Adrenal gland (tissue), 5 donors: ENCODE measurements around the gene LDLR.
"Not testable (repeated sequence)": the region's sequence is repeated elsewhere in the genome, so short reads cannot be mapped to it uniquely, and the experiment has no call there.

Source experiments
- POLR2A ChIP-seq, 2 donors: fragments of 450-650 bp; IDR thresholded peaks; one replicate each; pipeline ENCODE4 v1.6.1; 2017; ENCODE audit warnings: antibody characterized with exemption in 2 of 2, mild to moderate bottlenecking in 2 of 2, moderate library complexity in 1 of 2
- TF ChIP-seq, protein P1 (sequence below), 6 experiments: fragments of 450-650 bp in 4 of 6; fragments of 200-600 bp in 2 of 6; sonication (generic) in 1 of 6; IDR thresholded peaks; 1 replicate in 5 of 6; 2 replicates in 1 of 6; pipeline versions ENCODE4 v1.5.1 to v1.8.0; 2016 to 2021; ENCODE audit warnings: antibody characterized with exemption in 6 of 6, mild to moderate bottlenecking in 2 of 6, moderate library complexity in 1 of 6
- donor health status: DM: no; HTN: no; CAD: no.

GRCh38 chr19:11121963-11122362 lies 32.7 kb downstream of the LDLR start:
- TF ChIP-seq, protein P1, sequence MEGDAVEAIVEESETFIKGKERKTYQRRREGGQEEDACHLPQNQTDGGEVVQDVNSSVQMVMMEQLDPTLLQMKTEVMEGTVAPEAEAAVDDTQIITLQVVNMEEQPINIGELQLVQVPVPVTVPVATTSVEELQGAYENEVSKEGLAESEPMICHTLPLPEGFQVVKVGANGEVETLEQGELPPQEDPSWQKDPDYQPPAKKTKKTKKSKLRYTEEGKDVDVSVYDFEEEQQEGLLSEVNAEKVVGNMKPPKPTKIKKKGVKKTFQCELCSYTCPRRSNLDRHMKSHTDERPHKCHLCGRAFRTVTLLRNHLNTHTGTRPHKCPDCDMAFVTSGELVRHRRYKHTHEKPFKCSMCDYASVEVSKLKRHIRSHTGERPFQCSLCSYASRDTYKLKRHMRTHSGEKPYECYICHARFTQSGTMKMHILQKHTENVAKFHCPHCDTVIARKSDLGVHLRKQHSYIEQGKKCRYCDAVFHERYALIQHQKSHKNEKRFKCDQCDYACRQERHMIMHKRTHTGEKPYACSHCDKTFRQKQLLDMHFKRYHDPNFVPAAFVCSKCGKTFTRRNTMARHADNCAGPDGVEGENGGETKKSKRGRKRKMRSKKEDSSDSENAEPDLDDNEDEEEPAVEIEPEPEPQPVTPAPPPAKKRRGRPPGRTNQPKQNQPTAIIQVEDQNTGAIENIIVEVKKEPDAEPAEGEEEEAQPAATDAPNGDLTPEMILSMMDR (IDR thresholded peaks at IDR 0.05) = not testable (repeated sequence)
- TF ChIP-seq POLR2A (IDR thresholded peaks at IDR 0.05) = not testable (repeated sequence)
